Measurements from ENCODE around the gene IGSF9.

- TF ChIP-seq CTCF (conservative IDR thresholded peaks at IDR 0.05; ENCODE audit: low read depth, low read length) (no peak), EZH2 (IDR thresholded peaks at IDR 0.05; ENCODE audit: borderline replicate concordance, low read depth, low read length, poor library complexity, severe bottlenecking) (no peak)
Observed at GRCh38 chr1:159952932-159953331, 7.5 kb upstream of the IGSF9 start.
